Panc1 (cell line): ENCODE measurements around the gene ZNF513.

Source experiments
- CTCF ChIP-seq: fragments of 450-650 bp; IDR thresholded peaks from 2 replicates; pipeline ENCODE4 v1.5.1; 2017; ENCODE audit warnings: mild to moderate bottlenecking
- POLR2AphosphoS5 ChIP-seq: IDR thresholded peaks from 2 replicates; pipeline ENCODE4 v1.6.1; 2012; ENCODE audit warnings: mild to moderate bottlenecking, low read depth, low read length, moderate library complexity
- REST ChIP-seq, 2 experiments: IDR thresholded peaks; 2 replicates each; pipeline ENCODE4 v1.6.1; 2011 to 2012; ENCODE audit warnings: low read depth in 2 of 2, control low read depth in 1 of 2, low read length in 1 of 2, mild to moderate bottlenecking in 1 of 2, moderate library complexity in 1 of 2; ENCODE audit not compliant: insufficient read depth in 1 of 2
- TCF7L2 ChIP-seq: IDR thresholded peaks from 2 replicates; pipeline ENCODE4 v1.6.1; 2011; ENCODE audit warnings: mild to moderate bottlenecking, low read depth, low read length, inconsistent platforms

- TF ChIP-seq POLR2AphosphoS5, result no peak; the same call in 1 of the 2 replicates
- no peak for TF ChIP-seq CTCF
- no peak for TF ChIP-seq TCF7L2
- TF ChIP-seq REST (IDR thresholded peaks at IDR 0.05; ENCODE audit: insufficient read depth in 1 of 2, low read depth in 2 of 2, low read length in 1 of 2), result no peak
Observed at GRCh38 chr2:27379836-27380625, 503 bp downstream of the ZNF513 start.
